Measurements from ENCODE around the gene PFN3. TPM values are rescaled to one million over a fixed set of nuclear protein-coding genes. Genes with fewer than 3 reads are reported as not detected.
A peak's percentile ranks its signal among the peaks of the same experiment; 100 is the strongest.

PFN3 gene
- not detected for total RNA-seq

- no peak within 1 kb of the TSS for H3K4me3 ChIP-seq (ENCODE audit: low read depth, poor library complexity, severe bottlenecking)
- intact Hi-C loops (cut with DNase I; ENCODE audit: low total_unique reads), result loop anchor here (5.0 kb wide), 1 partner anchor 102 kb away; no protein-coding TSS in a partner anchor
- TF ChIP-seq, protein P1, sequence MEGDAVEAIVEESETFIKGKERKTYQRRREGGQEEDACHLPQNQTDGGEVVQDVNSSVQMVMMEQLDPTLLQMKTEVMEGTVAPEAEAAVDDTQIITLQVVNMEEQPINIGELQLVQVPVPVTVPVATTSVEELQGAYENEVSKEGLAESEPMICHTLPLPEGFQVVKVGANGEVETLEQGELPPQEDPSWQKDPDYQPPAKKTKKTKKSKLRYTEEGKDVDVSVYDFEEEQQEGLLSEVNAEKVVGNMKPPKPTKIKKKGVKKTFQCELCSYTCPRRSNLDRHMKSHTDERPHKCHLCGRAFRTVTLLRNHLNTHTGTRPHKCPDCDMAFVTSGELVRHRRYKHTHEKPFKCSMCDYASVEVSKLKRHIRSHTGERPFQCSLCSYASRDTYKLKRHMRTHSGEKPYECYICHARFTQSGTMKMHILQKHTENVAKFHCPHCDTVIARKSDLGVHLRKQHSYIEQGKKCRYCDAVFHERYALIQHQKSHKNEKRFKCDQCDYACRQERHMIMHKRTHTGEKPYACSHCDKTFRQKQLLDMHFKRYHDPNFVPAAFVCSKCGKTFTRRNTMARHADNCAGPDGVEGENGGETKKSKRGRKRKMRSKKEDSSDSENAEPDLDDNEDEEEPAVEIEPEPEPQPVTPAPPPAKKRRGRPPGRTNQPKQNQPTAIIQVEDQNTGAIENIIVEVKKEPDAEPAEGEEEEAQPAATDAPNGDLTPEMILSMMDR (IDR thresholded peaks at IDR 0.05), result no peak
- WGBS, 2 donors, result 49 to 54% methylated on average over 32 to 87 of the region's 92 CpGs
- DNase-seq (ENCODE audit: low spot score in 2 of 2), result no peak
Measured at GRCh38 chr5:177399997-177400868, at the start of gene PFN3. TSS of gene PFN3 (minus strand) at chr5:177400661. CDS start at chr5:177400576, 85 bp downstream.

DNA sequence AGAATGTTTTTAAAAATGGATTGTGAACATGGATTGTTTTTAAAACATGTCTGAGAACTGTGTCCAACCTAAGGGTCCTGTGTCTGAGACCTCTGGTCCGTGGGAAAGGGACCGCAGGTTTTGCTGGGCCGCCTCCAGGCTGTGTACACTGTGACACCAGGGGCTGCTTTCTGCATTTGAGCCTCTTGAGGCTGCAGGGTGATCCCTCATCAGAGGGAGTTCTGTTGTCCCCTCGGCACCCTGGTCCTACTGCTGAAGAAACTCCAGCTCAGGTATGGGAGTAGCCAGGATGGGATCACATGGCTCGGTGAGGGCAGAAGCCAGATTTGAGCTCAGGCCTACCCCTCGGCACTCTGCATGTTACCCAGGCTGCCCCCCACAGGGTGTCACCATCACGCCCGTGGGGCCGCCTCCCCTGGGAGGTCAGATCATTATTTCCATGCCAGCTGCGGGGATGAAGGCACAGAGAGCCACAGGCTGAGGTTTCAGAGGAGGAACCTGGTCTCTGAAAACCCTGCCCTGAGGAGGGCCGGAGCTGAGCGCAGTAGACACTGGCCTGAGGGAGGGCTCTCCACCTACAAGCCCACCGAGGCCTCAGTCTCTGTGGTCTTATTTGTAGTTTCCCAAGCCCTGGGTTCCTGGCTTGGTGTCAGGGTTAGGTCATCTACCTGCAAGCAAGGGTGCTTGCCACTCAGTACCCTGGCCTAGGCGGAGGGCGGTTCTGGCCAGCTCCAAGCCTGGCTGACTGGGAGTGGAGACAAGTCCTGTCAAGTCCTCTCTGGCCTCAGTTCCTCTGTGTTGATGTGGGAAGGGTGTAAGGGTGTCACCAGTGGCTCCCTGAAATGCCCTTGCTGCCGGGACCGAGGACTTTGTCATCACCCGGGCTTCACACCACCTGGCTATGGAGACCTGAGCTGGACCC is 48.9 kb upstream of the PFN3 start:
- TF ChIP-seq POLR2A (IDR thresholded peaks at IDR 0.05), result no peak
- TF ChIP-seq, protein P1 (IDR thresholded peaks at IDR 0.05), result no peak
- no peak for DNase-seq (ENCODE audit: low spot score in 2 of 2)
- 67 to 70% methylated on average over 14 to 18 of the region's 18 CpGs for WGBS, 2 donors
- H3K4me3 ChIP-seq (ENCODE audit: low read depth, poor library complexity, severe bottlenecking), result no peak overlapping the region
- intact Hi-C loops (cut with DNase I; ENCODE audit: low total_unique reads), result loop anchor here (10.0 kb wide), 1 partner anchor 135 kb away; the partner anchor contains the start of gene MXD3

DNA sequence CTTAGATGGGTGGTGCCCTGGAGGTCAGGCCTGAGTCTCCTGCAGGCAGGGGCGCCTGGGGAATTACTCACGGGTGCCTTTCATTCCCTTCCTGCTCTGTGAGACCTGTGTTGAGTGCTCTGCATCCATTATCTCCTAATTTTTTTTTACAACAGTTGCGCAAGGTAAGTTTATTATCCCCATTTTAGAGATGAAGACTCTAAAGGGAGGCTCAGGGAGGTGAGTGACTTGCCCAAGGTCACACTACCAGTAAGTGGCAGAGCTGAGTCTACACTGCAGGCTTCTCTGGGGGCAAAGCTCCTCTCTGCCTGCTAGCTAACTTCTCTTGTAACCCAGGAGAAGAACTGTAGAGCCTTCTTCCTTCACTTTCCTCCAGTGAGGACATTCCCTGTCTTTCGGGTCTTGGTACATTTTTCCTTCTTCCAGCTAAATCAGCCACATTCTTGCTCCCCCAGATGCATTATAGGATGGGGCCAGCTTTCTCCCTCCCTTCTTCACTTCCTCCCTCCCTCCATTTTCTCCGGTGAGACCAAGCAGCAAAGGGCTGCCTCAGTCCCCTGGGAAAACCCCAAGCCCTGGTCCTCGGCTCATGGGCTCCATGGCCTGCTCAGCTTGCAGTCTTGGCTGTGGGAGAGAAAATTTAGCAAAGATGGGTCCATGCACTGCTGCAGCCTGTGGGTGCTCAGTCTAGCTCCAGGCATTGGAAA is 47.9 kb upstream of the PFN3 start:
- intact Hi-C loops (cut with DNase I; ENCODE audit: low total_unique reads), result no loop called here
- TF ChIP-seq POLR2A (IDR thresholded peaks at IDR 0.05), result no peak
- TF ChIP-seq, protein P1 (IDR thresholded peaks at IDR 0.05), result no peak
- DNase-seq (ENCODE audit: low spot score in 2 of 2), result no peak
- H3K4me3 ChIP-seq (ENCODE audit: low read depth, poor library complexity, severe bottlenecking), result no peak overlapping the region
- 70 to 75% methylated on average over 6 of the region's 6 CpGs for WGBS, 2 donors

DNA sequence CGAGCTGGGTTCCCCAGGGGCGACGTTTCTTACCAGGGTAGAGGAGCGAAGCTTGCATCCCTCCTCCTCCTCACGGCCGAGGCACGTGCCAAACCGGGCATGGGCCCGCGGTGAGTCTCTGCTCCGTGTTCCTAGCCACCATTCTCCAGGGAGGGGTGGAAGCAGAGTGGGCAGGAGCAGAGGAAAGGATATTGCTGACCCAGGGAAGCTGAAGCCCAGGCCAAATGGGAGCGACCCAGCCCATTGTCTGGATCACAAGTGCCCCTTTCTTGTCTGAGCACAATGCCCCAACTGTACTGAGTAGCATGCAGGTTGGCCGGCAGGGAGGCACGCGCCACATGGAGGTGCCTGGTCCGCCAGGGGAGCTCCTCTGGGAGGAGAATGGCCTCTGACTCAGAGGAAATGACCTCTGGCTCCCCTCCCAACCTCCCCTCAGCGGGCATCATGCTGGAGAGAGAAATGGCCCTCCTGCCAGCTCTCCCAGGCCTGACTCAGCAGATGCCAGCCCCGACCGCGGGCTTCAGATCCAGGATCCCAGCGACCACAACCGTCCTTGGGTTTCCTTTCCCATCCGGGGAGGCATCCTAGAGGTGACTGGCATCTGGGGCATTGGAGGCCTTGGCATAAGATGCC is 47.3 kb upstream of the PFN3 start:
- H3K4me3 ChIP-seq (ENCODE audit: low read depth, poor library complexity, severe bottlenecking), result no peak overlapping the region
- 3 to 7% methylated on average over 13 to 17 of the region's 23 CpGs for WGBS, 2 donors
- DNase-seq (ENCODE audit: low spot score in 2 of 2), result no peak
- intact Hi-C loops (cut with DNase I; ENCODE audit: low total_unique reads), result no loop called here
- no peak for TF ChIP-seq POLR2A (IDR thresholded peaks at IDR 0.05)
- TF ChIP-seq, protein P1 (IDR thresholded peaks at IDR 0.05), result no peak

GRCh38 chr5:177447066-177447610 is 46.7 kb upstream of the PFN3 start:
- WGBS, 2 donors, result no CpG with 5 or more reads among the region's 52 CpGs
- intact Hi-C loops (cut with DNase I; ENCODE audit: low total_unique reads), result no loop called here
- TF ChIP-seq, protein P1 (IDR thresholded peaks at IDR 0.05), result no peak
- TF ChIP-seq POLR2A (IDR thresholded peaks at IDR 0.05), result no peak
- no peak for DNase-seq (ENCODE audit: low spot score in 2 of 2)
- H3K4me3 ChIP-seq (ENCODE audit: low read depth, poor library complexity, severe bottlenecking), result peak overlapping the region; percentile 31

Measured in lower leg skin (tissue), 4 donors.